ENCODE data around the gene SMIM5. TPM values are rescaled to one million over a fixed set of nuclear protein-coding genes. Genes with fewer than 3 reads are reported as not detected.

Gene SMIM5
- total and polyA plus RNA-seq, 2 donors, result 3.6 to 4.0 TPM

DNA sequence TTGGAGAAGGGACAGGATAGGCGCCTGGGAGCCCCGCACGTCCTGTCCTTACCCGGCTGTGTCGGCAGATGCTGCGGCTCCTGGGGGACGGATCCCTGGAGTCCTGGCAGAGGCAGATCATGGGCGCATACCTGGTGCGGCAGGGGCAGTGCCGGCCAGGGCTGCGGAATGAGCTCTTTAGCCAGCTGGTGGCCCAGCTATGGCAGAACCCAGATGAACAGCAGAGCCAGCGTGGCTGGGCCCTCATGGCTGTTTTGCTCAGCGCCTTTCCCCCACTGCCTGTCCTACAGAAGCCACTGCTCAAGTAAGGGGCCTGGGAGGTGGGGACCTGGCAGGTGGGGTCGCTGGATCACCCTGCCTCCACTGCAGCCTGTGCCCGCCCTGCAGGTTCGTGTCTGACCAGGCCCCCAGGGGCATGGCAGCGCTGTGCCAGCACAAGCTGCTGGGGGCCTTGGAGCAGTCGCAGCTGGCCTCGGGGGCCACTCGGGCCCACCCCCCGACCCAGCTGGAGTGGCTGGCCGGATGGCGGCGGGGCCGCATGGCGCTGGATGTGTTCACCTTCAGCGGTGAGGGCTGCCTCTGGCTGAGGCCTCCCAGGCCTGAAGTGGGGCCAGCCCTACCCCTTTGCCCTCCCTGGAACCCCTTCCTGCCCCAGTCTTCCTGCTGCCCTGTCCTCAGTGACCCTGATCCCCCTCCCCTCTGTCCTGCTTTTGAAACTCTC lies 20.2 kb upstream of the SMIM5 start:
- WGBS, result 90% methylated on average over 27 of the region's 27 CpGs
- Histone ChIP-seq H3K4me3 (ENCODE audit: low read depth, low read length) (no peak overlapping the region), H3K27ac (ENCODE audit: low read depth) (no peak overlapping the region), H3K4me1 (ENCODE audit: insufficient read depth) (no peaks in the 10 kb centered on the region), H3K36me3 (ENCODE audit: insufficient read depth) (no peaks in the 10 kb centered on the region)
- no peak for DNase-seq (ENCODE audit: extremely low spot score)

DNA sequence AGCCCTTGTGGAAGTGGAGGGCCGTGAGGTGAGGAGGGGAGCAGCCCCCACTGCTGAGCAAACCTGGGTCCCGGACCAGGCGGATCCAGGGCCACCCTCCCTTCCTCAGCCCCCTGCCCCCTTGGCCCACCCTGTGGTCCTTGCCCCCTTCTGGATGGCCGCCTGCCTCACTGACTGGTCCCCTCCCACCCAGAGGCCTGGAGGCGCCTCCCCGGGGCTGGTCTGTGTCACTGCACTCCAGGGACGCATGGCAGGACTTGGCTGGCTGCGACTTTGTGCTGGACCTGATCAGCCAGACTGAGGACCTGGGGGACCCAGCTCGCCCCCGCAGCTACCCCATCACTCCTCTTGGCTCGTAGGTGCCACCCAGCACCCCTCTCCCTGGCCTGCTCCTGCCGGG lies 19.2 kb upstream of the SMIM5 start:
- Histone ChIP-seq H3K4me1 (ENCODE audit: insufficient read depth) (no peaks in the 10 kb centered on the region), H3K27ac (ENCODE audit: low read depth) (no peak overlapping the region), H3K36me3 (ENCODE audit: insufficient read depth) (no peaks in the 10 kb centered on the region), H3K4me3 (ENCODE audit: low read depth, low read length) (no peak overlapping the region)
- DNase-seq (ENCODE audit: extremely low spot score), result no peak
- 88% methylated on average over 12 of the region's 12 CpGs for WGBS

DNA sequence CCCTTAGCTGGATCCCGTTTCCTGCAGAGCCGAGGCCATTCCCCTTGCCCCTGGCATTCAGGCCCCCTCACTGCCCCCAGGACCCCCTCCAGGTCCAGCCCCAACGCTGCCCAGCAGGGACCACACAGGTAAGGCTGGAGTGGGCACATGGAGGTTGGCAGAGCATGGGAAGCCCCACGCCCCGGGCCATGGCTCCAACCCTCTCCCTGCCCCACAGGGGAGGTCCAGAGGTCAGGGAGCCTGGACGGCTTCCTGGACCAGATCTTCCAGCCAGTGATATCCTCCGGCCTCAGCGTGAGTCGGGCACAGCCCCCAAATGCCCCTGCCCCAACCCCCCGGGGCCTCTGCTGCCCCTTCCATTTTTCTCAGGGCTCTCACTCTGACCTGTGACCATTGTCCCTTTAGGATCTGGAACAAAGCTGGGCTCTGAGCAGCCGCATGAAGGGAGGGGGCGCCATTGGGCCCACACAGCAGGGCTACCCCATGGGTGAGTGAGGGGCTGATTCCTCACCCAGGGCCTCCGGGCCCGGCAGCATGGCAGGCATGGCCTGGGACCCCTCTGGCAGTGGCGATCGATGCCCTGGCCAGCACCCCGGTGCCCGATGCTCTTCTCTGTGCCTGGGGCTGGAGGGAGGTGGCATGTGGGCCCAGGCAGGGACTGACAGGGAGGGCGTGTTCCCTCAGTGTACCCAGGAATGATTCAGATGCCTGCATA lies 18.5 kb upstream of the SMIM5 start:
- Histone ChIP-seq H3K27ac (ENCODE audit: low read depth) (no peak overlapping the region), H3K36me3 (ENCODE audit: insufficient read depth) (no peaks in the 10 kb centered on the region), H3K4me3 (ENCODE audit: low read depth, low read length) (no peak overlapping the region), H3K4me1 (ENCODE audit: insufficient read depth) (no peaks in the 10 kb centered on the region)
- 87% methylated on average over 19 of the region's 19 CpGs for WGBS
- DNase-seq (ENCODE audit: extremely low spot score), result no peak

DNA sequence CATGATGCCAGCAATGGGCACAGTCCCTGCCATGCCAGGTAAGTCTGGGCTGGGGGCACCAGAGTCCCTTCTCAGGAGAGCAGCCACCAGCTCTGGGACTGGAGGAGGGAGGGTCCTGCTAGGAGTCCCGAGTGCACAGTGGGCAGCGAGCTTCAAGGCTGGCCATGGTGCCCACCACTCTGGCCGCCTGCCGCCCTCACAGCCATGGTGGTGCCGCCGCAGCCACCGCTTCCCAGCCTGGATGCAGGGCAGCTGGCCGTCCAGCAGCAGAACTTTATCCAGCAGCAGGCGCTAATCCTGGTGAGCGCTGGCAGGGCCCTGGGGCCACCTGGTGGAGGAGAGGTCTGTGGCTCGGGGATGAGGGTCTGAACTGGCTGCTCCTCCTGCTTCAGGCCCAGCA lies 17.9 kb upstream of the SMIM5 start:
- Histone ChIP-seq H3K4me3 (ENCODE audit: low read depth, low read length) (no peak overlapping the region), H3K27ac (ENCODE audit: low read depth) (no peak overlapping the region), H3K36me3 (ENCODE audit: insufficient read depth) (no peaks in the 10 kb centered on the region), H3K4me1 (ENCODE audit: insufficient read depth) (no peaks in the 10 kb centered on the region)
- WGBS, result 90% methylated on average over 11 of the region's 11 CpGs
- no peak for DNase-seq (ENCODE audit: extremely low spot score)

DNA sequence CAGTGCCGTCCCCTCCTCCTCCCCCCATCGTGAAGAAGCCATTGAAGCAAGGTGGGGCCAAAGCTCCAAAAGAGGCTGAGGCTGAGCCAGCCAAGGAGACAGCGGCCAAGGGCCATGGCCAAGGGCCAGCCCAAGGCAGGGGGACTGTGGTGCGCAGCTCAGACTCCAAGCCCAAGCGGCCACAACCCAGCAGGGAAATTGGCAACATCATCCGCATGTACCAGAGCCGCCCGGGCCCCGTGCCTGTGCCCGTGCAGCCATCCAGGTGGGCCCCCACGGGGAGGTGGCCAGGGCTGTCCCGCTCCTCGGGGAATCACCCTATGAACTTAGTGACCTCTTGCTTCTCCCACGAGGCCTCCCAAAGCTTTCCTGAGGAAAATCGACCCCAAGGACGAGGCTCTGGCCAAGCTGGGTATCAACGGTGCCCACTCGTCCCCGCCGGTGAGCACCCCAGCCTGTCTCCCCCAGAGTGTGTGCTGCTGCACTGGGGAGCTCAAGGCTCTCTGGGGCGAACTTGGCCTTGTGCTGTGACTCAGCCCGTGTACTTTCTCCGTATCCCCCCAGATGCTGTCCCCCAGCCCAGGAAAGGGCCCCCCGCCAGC lies 16.6 kb upstream of the SMIM5 start:
- WGBS, result 90% methylated on average over 24 of the region's 24 CpGs
- Histone ChIP-seq H3K4me3 (ENCODE audit: low read depth, low read length) (no peak overlapping the region), H3K27ac (ENCODE audit: low read depth) (no peak overlapping the region), H3K36me3 (ENCODE audit: insufficient read depth) (no peaks in the 10 kb centered on the region), H3K4me1 (ENCODE audit: insufficient read depth) (no peaks in the 10 kb centered on the region)
- no peak for DNase-seq (ENCODE audit: extremely low spot score)

DNA sequence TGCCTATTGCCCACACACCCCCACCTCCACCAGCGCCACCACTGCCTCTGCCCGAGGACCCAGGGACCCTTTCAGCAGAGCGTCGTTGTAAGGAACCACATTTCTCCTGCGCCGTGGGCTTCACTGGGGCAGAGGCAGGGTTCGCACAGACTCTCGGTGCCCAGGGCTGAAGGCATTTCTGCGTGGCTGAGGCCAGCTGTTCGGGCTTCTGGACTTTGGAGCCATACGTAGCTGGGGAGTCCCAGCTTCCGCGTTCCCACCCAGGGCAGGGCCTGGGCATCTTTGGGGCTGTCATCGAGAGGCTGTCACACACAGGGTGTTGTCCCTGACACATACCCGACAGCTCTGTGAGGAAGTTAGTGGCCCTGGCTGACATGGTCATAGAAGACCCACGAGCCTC lies 16.0 kb upstream of the SMIM5 start:
- H3K36me3 ChIP-seq (ENCODE audit: insufficient read depth), result no peaks in the 10 kb centered on the region
- no peak for DNase-seq (ENCODE audit: extremely low spot score)
- WGBS, result 93% methylated on average over 16 of the region's 16 CpGs
- no peak overlapping the region for H3K27ac ChIP-seq (ENCODE audit: low read depth)
- no peak overlapping the region for H3K4me3 ChIP-seq (ENCODE audit: low read depth, low read length)
- no peaks in the 10 kb centered on the region for H3K4me1 ChIP-seq (ENCODE audit: insufficient read depth)

DNA sequence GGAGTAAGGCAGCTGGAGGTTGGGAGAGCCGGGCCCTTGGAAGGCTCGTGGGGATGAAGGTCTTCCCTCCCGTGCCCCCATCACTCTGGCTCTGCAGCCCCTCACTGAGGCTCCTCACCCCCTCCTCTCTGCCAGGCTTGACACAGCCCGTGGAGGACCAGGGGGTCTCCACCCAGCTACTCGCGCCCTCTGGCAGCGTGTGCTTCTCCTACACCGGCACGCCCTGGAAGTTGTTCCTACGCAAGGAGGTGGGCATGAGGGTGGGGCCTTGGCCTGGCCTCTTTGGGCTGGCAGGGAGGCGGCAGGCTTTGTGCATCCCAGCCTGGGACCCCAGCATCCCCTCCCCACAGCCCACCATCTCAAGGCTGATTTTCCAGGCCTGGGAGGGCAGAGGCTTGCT lies 15.6 kb upstream of the SMIM5 start:
- no peaks in the 10 kb centered on the region for H3K36me3 ChIP-seq (ENCODE audit: insufficient read depth)

DNA sequence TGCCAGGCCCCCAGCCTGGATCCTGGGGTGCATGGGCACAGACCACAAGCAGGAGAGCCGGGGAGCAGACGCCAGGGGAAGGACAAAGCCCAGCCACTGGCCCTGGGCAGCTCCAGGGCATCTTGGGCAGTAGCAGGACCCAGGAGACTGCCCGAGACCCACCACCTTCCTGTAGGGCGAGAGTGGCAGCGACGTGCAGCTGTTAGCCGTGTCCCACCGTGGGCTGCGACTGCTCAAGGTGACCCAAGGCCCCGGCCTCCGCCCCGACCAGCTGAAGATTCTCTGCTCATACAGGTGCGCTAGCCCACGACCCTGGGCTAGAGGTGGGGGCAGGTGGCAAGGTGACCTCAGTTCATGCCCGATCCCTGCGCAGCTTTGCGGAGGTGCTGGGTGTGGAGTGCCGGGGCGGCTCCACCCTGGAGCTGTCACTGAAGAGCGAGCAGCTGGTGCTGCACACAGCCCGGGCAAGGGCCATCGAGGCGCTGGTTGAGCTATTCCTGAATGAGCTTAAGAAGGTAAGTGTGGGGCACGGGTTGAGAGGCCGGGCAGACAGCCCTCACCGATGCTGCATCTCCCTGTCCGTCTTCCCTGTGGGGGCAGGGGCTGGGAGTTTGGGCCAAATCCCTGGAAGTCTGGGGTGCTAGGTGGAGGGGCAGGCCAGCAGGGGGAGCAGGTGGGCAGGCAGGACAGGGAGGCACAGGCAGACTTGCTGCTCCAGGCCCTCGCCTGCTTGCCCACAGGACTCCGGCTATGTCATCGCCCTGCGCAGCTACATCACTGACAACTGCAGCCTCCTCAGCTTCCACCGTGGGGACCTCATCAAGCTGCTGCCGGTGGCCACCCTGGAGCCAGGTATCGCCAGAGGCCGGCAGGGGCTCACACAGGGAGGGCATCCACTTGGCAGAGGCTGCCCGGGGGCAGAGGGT lies 13.5 kb upstream of the SMIM5 start:
- no peak for DNase-seq (ENCODE audit: extremely low spot score)
- no peak overlapping the region for H3K27ac ChIP-seq (ENCODE audit: low read depth)
- H3K36me3 ChIP-seq (ENCODE audit: insufficient read depth), result no peaks in the 10 kb centered on the region
- WGBS, result 82% methylated on average over 36 of the region's 36 CpGs
- no peaks in the 10 kb centered on the region for H3K4me1 ChIP-seq (ENCODE audit: insufficient read depth)
- no peak overlapping the region for H3K4me3 ChIP-seq (ENCODE audit: low read depth, low read length)

More for the DNA sequence above, 15.6 kb upstream of the SMIM5 start:
- Histone ChIP-seq H3K4me3 (ENCODE audit: low read depth, low read length) (no peak overlapping the region), H3K27ac (ENCODE audit: low read depth) (no peak overlapping the region), H3K4me1 (ENCODE audit: insufficient read depth) (no peaks in the 10 kb centered on the region)
- DNase-seq (ENCODE audit: extremely low spot score), result no peak
- WGBS, result 90% methylated on average over 11 of the region's 11 CpGs

DNA sequence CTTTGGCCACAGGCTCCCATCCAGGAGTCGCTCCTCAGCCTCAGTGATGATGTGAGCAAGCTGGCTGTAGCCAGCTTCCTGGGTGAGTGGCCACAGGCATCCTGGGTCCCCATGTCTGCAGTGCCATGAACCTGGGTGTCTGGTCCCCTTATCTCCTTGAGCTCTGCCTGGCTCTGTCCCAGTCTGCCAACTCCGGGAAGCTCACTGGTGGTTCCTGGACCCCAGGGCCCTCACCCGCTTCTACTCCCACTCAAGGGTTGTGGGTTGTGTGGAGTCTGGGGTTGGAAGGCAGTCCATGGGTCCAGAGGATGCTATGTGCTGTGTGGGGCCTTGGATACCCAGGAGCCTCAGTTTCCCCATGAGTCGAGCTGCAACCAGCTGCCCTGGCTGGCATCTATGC lies 11.7 kb upstream of the SMIM5 start:
- 91% methylated on average over 4 of the region's 4 CpGs for WGBS
- H3K36me3 ChIP-seq (ENCODE audit: insufficient read depth), result no peaks in the 10 kb centered on the region
- H3K4me1 ChIP-seq (ENCODE audit: insufficient read depth), result no peaks in the 10 kb centered on the region
- DNase-seq (ENCODE audit: extremely low spot score), result no peak
- no peak overlapping the region for H3K27ac ChIP-seq (ENCODE audit: low read depth)
- H3K4me3 ChIP-seq (ENCODE audit: low read depth, low read length), result no peak overlapping the region

DNA sequence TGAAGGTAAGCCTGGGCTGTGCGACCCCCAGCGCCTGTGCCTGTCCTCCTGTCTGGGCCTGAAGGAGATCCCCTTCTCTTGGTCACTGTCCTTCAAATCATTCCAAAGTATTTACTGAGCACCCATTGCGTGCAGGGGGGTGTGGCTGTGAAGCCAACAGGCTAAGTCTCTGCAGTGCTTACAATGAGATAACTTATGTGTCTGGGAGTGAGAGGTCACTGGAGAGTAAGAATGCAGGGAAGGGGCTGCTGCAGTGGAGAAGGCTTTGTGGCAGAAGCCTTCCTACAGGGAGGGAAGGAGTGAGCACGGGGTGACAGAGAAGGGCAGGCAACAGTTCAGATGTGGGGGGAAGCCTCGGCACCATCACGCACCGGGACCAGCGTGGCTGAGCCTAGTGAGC lies 11.2 kb upstream of the SMIM5 start:
- Histone ChIP-seq H3K4me3 (ENCODE audit: low read depth, low read length) (no peak overlapping the region), H3K36me3 (ENCODE audit: insufficient read depth) (no peaks in the 10 kb centered on the region), H3K27ac (ENCODE audit: low read depth) (no peak overlapping the region), H3K4me1 (ENCODE audit: insufficient read depth) (no peaks in the 10 kb centered on the region)
- WGBS, result 84% methylated on average over 8 of the region's 8 CpGs
- no peak for DNase-seq (ENCODE audit: extremely low spot score)

DNA sequence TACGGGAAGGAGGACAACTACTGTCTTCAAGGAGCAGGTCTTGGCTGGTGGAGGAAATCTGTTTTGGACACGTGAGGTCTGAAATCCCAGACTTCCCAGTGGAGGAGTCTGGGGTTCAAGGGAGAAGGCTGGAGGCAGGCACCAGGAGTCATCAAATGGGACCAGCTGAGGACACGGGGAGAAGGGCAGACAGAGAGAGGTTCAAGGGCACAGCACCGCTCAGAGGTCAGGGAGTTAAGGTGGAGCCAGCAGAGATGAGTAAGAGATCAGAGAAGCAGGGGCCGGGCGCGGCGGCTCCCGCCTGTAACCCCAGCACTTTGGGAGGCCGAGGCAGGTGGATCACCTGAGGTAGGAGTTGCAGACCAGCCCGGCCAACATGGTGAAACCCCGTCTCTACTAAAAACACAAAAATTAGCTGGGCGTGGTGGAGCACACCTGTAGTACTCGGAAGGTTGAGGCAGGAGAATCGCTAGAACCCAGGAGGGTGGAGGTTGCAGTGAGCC lies 10.4 kb upstream of the SMIM5 start:
- no peaks in the 10 kb centered on the region for H3K4me1 ChIP-seq (ENCODE audit: insufficient read depth)
- 89% methylated on average over 15 of the region's 15 CpGs for WGBS
- no peak for DNase-seq (ENCODE audit: extremely low spot score)
- no peaks in the 10 kb centered on the region for H3K36me3 ChIP-seq (ENCODE audit: insufficient read depth)
- no peak overlapping the region for H3K27ac ChIP-seq (ENCODE audit: low read depth)
- H3K4me3 ChIP-seq (ENCODE audit: low read depth, low read length), result no peak overlapping the region

DNA sequence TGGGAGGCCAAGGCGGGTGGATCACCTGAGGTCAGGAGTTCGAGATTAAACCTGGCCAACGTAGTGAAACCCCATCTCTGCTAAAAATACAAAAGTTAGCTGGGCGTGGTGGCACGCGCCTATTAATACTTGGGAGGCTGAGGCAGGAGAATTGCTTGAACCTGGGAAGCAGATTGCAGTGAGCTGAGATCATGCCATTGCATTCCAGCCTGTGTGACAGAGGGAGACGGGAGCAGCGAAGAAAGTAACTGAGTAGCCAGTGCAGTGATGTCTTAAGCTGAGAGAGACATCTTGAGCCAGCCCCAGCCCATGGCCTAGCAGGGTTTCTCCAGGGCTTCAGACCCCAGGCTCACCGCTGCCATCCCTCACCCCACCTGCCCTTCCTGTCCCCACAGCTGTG lies 9.8 kb upstream of the SMIM5 start:
- Histone ChIP-seq H3K27ac (ENCODE audit: low read depth) (no peak overlapping the region), H3K36me3 (ENCODE audit: insufficient read depth) (no peaks in the 10 kb centered on the region), H3K4me1 (ENCODE audit: insufficient read depth) (no peaks in the 10 kb centered on the region), H3K4me3 (ENCODE audit: low read depth, low read length) (no peak overlapping the region)
- WGBS, result 86% methylated on average over 9 of the region's 9 CpGs
- no peak for DNase-seq (ENCODE audit: extremely low spot score)

DNA sequence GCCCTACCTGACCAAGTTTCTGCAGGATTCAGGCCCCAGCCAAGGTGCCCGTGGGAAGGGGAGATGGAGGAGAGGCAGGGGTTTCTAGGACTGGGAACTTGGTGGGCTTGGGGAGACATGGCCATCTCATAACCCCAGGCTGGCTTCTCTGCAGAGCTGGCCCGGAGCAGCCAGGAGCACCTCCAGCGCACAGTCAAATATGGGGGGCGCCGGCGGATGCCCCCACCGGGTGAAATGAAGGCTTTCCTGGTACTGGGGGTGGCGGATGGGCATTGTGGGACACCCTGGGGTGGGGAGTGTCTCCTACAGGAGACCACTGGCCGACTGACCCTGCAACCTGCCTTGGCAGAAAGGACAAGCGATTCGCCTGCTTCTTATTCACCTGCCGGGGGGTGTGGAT lies 9.2 kb upstream of the SMIM5 start:
- no peak for DNase-seq (ENCODE audit: extremely low spot score)
- no peaks in the 10 kb centered on the region for H3K4me1 ChIP-seq (ENCODE audit: insufficient read depth)
- H3K27ac ChIP-seq (ENCODE audit: low read depth), result no peak overlapping the region
- WGBS, result 93% methylated on average over 12 of the region's 12 CpGs
- no peak overlapping the region for H3K4me3 ChIP-seq (ENCODE audit: low read depth, low read length)
- H3K36me3 ChIP-seq (ENCODE audit: insufficient read depth), result no peaks in the 10 kb centered on the region

Data from urinary bladder (tissue), 4 donors.